ENCODE results near the gene HRH4. TPM values are rescaled to one million over a fixed set of nuclear protein-coding genes. Genes with fewer than 3 reads are reported as not detected.

Gene HRH4
- total RNA-seq, 2 donors from 2014 or later, result 2.5 TPM; not detected in 1

DNA sequence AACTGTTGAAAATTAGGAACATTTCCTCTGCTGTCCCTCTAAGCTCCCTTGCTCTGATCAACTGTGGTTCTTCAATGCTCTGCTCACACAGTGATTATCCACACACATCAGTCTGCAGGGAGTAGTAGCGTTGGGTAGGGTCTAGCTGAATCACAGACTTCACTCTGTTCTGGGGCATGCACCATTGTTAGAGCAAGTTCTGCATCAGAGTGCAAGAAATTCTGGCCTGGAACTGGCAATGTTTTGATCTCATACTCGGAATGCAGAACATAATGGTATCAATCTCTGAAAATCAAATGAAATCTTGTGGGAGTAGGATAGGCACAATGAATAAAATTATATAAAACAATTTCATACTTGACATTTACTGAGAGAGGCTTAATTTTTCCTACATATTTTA, 55.3 kb downstream of the HRH4 start:
- no peak overlapping the region for H3K4me3 ChIP-seq
- ATAC-seq (ENCODE audit: insufficient number of reproducible peaks, low FRiP score, low read depth) (no peak), DNase-seq (ENCODE audit: low spot score) (no peak)
- H3K27me3 ChIP-seq (replicated peaks; ENCODE audit: insufficient read depth), result no peaks in the 10 kb centered on the region
- H3K4me1 ChIP-seq (ENCODE audit: control insufficient read depth in 1 of 2, low read depth in 2 of 2), result no peaks in the 10 kb centered on the region
- no peak overlapping the region for H3K27ac ChIP-seq
- TF ChIP-seq, protein P1, sequence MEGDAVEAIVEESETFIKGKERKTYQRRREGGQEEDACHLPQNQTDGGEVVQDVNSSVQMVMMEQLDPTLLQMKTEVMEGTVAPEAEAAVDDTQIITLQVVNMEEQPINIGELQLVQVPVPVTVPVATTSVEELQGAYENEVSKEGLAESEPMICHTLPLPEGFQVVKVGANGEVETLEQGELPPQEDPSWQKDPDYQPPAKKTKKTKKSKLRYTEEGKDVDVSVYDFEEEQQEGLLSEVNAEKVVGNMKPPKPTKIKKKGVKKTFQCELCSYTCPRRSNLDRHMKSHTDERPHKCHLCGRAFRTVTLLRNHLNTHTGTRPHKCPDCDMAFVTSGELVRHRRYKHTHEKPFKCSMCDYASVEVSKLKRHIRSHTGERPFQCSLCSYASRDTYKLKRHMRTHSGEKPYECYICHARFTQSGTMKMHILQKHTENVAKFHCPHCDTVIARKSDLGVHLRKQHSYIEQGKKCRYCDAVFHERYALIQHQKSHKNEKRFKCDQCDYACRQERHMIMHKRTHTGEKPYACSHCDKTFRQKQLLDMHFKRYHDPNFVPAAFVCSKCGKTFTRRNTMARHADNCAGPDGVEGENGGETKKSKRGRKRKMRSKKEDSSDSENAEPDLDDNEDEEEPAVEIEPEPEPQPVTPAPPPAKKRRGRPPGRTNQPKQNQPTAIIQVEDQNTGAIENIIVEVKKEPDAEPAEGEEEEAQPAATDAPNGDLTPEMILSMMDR (IDR thresholded peaks at IDR 0.05), result no peak
- H3K9me3 ChIP-seq, result no peaks in the 10 kb centered on the region
- H3K36me3 ChIP-seq, result no peaks in the 10 kb centered on the region

DNA sequence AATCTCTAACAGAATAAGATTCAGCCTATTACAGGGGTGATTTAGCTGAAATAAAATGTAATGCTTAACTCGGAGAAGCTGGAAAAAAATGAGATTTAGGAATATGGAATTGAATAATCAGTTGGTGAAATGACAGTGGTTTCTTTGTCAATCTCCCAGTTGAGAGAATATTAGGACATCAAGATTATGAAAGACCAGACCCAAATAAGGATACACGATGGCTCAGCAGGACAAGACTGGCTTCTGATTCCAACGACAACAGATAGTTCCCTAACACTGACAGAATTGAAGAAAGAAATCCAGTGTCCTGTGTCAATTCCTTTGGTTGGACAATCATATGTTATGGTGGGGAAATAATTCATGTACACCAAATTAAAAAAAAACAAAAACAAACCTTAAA, 55.8 kb downstream of the HRH4 start:
- TF ChIP-seq, protein P1 (IDR thresholded peaks at IDR 0.05), result no peak
- no peak for DNase-seq (ENCODE audit: low spot score)
- H3K36me3 ChIP-seq, result no peaks in the 10 kb centered on the region
- no peaks in the 10 kb centered on the region for H3K9me3 ChIP-seq
- H3K4me3 ChIP-seq, result no peak overlapping the region
- no peak for ATAC-seq (ENCODE audit: insufficient number of reproducible peaks, low FRiP score, low read depth)
- H3K27ac ChIP-seq, result no peak overlapping the region
- H3K4me1 ChIP-seq (ENCODE audit: control insufficient read depth in 1 of 2, low read depth in 2 of 2), result no peaks in the 10 kb centered on the region
- H3K27me3 ChIP-seq (replicated peaks; ENCODE audit: insufficient read depth), result no peaks in the 10 kb centered on the region

DNA sequence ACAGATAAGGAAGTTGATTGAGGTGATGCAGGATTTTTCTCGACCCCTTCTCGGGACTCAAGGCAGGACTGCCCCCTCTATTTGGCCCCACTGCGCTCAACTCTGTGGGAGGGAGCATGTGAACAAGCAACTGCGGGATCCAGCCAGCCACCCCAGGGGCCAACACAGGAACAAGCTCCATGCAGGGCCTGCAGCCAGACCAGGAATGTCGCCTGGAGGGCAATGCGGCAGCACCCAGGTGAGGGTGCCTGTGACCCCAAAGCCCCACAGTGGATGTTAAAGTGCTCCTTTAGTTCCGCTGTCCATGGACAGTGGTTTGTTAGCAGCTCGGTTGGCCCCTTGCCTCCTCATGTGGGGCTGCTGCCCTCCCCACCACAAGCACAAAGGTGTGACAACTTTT, 57.1 kb downstream of the HRH4 start:
- DNase-seq (ENCODE audit: low spot score) (no peak), ATAC-seq (ENCODE audit: insufficient number of reproducible peaks, low FRiP score, low read depth) (no peak)
- Histone ChIP-seq H3K9me3 (no peaks in the 10 kb centered on the region), H3K27ac (no peak overlapping the region), H3K36me3 (no peaks in the 10 kb centered on the region), H3K4me1 (ENCODE audit: control insufficient read depth in 1 of 2, low read depth in 2 of 2) (no peaks in the 10 kb centered on the region), H3K27me3 (replicated peaks; ENCODE audit: insufficient read depth) (no peaks in the 10 kb centered on the region), H3K4me3 (no peak overlapping the region)
- TF ChIP-seq, protein P1 (IDR thresholded peaks at IDR 0.05), result no peak

DNA sequence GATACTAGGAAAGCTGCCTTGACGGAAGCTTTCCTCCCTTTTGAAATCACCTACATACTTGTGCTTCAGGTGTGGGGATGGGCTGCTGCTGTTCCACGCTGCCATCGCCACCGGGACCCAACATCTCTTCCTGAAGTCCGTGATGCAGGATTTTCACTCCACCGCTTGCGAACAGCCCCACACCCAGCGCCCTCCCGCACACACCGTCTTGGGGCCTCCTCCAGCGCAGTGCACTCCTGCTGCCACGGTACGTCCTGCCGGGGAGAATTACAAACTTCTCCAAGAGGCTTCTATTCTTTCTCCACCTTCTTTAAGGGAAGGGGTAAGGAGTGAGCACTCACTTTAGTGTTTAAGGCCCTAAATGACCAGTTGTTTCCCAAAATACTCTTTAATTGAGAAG, 58.2 kb downstream of the HRH4 start:
- no peak overlapping the region for H3K4me3 ChIP-seq
- TF ChIP-seq, protein P1 (IDR thresholded peaks at IDR 0.05), result no peak
- H3K27me3 ChIP-seq (replicated peaks; ENCODE audit: insufficient read depth), result no peaks in the 10 kb centered on the region
- no peak for DNase-seq (ENCODE audit: low spot score)
- H3K4me1 ChIP-seq (ENCODE audit: control insufficient read depth in 1 of 2, low read depth in 2 of 2), result no peaks in the 10 kb centered on the region
- H3K9me3 ChIP-seq, result no peaks in the 10 kb centered on the region
- no peak for ATAC-seq (ENCODE audit: insufficient number of reproducible peaks, low FRiP score, low read depth)
- H3K27ac ChIP-seq, result no peak overlapping the region
- no peaks in the 10 kb centered on the region for H3K36me3 ChIP-seq

Other genes starting within 250 kb of the HRH4 start
- gene OSBPL1A, start 62.8 kb upstream of the HRH4 start, total RNA-seq, result 10 to 100 TPM; 35.1 to 53.7 TPM
- 10 to 100 TPM; 21.5 to 28.7 TPM for gene IMPACT, start 34.0 kb upstream of the HRH4 start, total RNA-seq